HepG2 (cell line): ENCODE data around the gene RPS5. TPM values are rescaled to one million over a fixed set of nuclear protein-coding genes. Genes with fewer than 3 reads are reported as not detected.

Experiments used
- ATAC-seq: fragments of 200-7000 bp; cut with Tn5 transposase; 3 replicates; pipeline ENCODE4 v1.9.1; 2020; ENCODE audit warnings: mild to moderate bottlenecking, moderate library complexity
- BruUV-seq: library from RNA; stranded (reverse); fragments of 400-500 nt; replicated peaks from 2 replicates; lab custom pipeline; 2021; lab: Mats Ljungman, UMichigan
- CTCF ChIA-PET: fragments of 300-600 bp; formaldehyde crosslinking; extraction: SDS; loops from one replicate; lab custom pipeline; 2021; ENCODE audit warnings: low total read pairs, inconsistent platforms, low intra/inter-chr PET ratio; lab: Yijun Ruan, JAX
- POLR2A ChIA-PET: fragments of 350-600 bp; sonication (Branson Sonifier 250); formaldehyde crosslinking; loops from one replicate; lab custom pipeline; 2020; ENCODE audit warnings: antibody characterized with exemption, inconsistent platforms; lab: Yijun Ruan, JAX
- DNase-seq: peaks from one replicate; pipeline ENCODE4 v3.0.0-alpha.2; 2015; ENCODE audit warnings: low spot score
- FAIRE-seq: peaks from 3 replicates; lab custom pipeline; 2011; peaks lifted over from hg19 to GRCh38; lab: Jason Lieb, UNC
- H2AFZ ChIP-seq: one replicate; pipeline ENCODE4 v1.6.1; 2011; ENCODE audit warnings: low read length, inconsistent platforms
- H3K27ac ChIP-seq: fragments of 300-600 bp; 3 replicates; pipeline ENCODE4 v1.8.0; 2011; ENCODE audit warnings: mixed run types, mild to moderate bottlenecking, mixed read lengths, low read length, inconsistent platforms; ENCODE audit not compliant: insufficient read depth; ENCODE audit errors: extremely low read length
- H3K27me3 ChIP-seq, 2 experiments: fragments of 200-600 bp in 1 of 2; 2 replicates in 1 of 2; 3 replicates in 1 of 2; pipeline versions ENCODE4 v1.6.0 to v1.8.0; 2011; ENCODE audit warnings: low read length in 2 of 2, mild to moderate bottlenecking in 2 of 2, moderate library complexity in 2 of 2, inconsistent platforms in 1 of 2; ENCODE audit not compliant: insufficient read depth in 2 of 2, control insufficient read depth in 1 of 2
- H3K36me3 ChIP-seq, 2 experiments: fragments of 200-600 bp in 1 of 2; replicated peaks in 1 of 2; 2 replicates in 1 of 2; 3 replicates in 1 of 2; pipeline versions ENCODE4 v1.5.1 to v1.8.0; 2011; ENCODE audit warnings: low read length in 2 of 2, inconsistent platforms in 1 of 2; ENCODE audit not compliant: insufficient read depth in 2 of 2, control insufficient read depth in 1 of 2
- H3K4me1 ChIP-seq: 2 replicates; pipeline ENCODE4 v1.5.1; 2012; ENCODE audit warnings: low read length, inconsistent platforms; ENCODE audit not compliant: insufficient read depth
- H3K4me2 ChIP-seq: 2 replicates; pipeline ENCODE4 v1.6.0; 2011; ENCODE audit warnings: low read depth, low read length, inconsistent platforms
- H3K4me3 ChIP-seq, 3 experiments: fragments of 200-600 bp in 1 of 3; sonication (generic), shearing (Covaris generic) in 1 of 3; replicated peaks in 1 of 3; 2 replicates each; pipeline ENCODE4 v1.5.1; 2011 to 2016; ENCODE audit warnings: low read length in 3 of 3, inconsistent platforms in 2 of 3, low read depth in 2 of 3, mild to moderate bottlenecking in 2 of 3, control low read depth in 1 of 3, mixed read lengths in 1 of 3; ENCODE audit not compliant: insufficient read depth in 1 of 3
- H3K79me2 ChIP-seq: one replicate; pipeline ENCODE4 v1.6.1; 2011; ENCODE audit warnings: low read length, inconsistent platforms; ENCODE audit not compliant: insufficient read depth
- H3K9ac ChIP-seq: 2 replicates; pipeline ENCODE4 v1.6.0; 2011; ENCODE audit warnings: mild to moderate bottlenecking, low read depth, low read length, inconsistent platforms; ENCODE audit not compliant: insufficient read depth
- H3K9me3 ChIP-seq: 2 replicates; pipeline ENCODE4 v1.5.1; 2012; ENCODE audit warnings: mild to moderate bottlenecking, low read length
- H4K20me1 ChIP-seq: 2 replicates; pipeline ENCODE4 v1.6.0; 2011; ENCODE audit warnings: inconsistent platforms, mild to moderate bottlenecking, low read length, moderate library complexity; ENCODE audit not compliant: insufficient read depth
- GPN1 ChIP-seq: sonication (generic); formaldehyde crosslinking; IDR thresholded peaks from 2 replicates; pipeline ENCODE4 v1.5.1; 2020; ENCODE audit warnings: missing genetic modification reagents, borderline replicate concordance
- ZNF17 ChIP-seq: sonication (generic); formaldehyde crosslinking; IDR thresholded peaks from 2 replicates; pipeline ENCODE4 v1.5.0; 2020; ENCODE audit warnings: mild to moderate bottlenecking, missing genetic modification reagents
- ZNF318 ChIP-seq: sonication (generic); formaldehyde crosslinking; IDR thresholded peaks from 2 replicates; pipeline ENCODE4 v1.4.0; 2020; ENCODE audit warnings: mild to moderate bottlenecking, missing genetic modification reagents
- ZNF749 ChIP-seq: sonication (generic); formaldehyde crosslinking; IDR thresholded peaks from 2 replicates; pipeline ENCODE4 v1.8.0; 2022; ENCODE audit warnings: mild to moderate bottlenecking, missing genetic modification reagents, moderate library complexity, borderline replicate concordance
- WGBS: methylation state at CpG from one replicate; pipeline ENCODE4 v1.1.6; 2017; ENCODE audit warnings: low lambda C conversion rate; 5-methylcytosine and 5-hydroxymethylcytosine counted together
- in situ Hi-C: cut with HindIII; loops from 2 replicates; pipeline ENCODE4 v1.10.0; 2017; ENCODE audit warnings: low pct_unique_long_range_greater_than_20kb; ENCODE audit not compliant: extremely low pct_ligation_motif_present
- intact Hi-C: fragments of 100-400 bp; cut with micrococcal nuclease; formaldehyde crosslinking; loops from one replicate; pipeline ENCODE4 v1.10.0; 2022; ENCODE audit not compliant: unreplicated experiment
- polyA plus RNA-seq, 8 experiments: library from polyadenylated mRNA; depleted of rRNA in 3 of 8; stranded (reverse) in 7 of 8; unstranded in 1 of 8; fragments of >200 nt; fragmentation: Illumina TruSeq in 4 of 8; extraction: Trizol in 4 of 8; gene quantifications; 2 replicates each; pipeline versions ENCODE4 v1.2.1 to v1.2.3, GENCODE V29; 2011 to 2016; ENCODE audit warnings: low read depth in 4 of 8, missing spikeins in 1 of 8, mixed read lengths in 1 of 8; ENCODE audit not compliant: insufficient read depth in 1 of 8
- total RNA-seq, 5 experiments: library from RNA; depleted of rRNA; stranded (reverse); fragments of >200 nt; fragmentation: Illumina TruSeq; extraction: Trizol; gene quantifications; 2 replicates each; pipeline ENCODE4 v1.2.3, GENCODE V29; 2016; ENCODE audit warnings: low read depth in 1 of 5
- TF ChIP-seq, protein P1 (sequence below): sonication (generic); formaldehyde crosslinking; IDR thresholded peaks from 2 replicates; pipeline ENCODE4 v1.5.0; 2020; ENCODE audit warnings: mild to moderate bottlenecking, missing genetic modification reagents
- TF ChIP-seq, protein P2 (sequence below): IDR thresholded peaks from 2 replicates; pipeline ENCODE4 v1.6.1; 2016; ENCODE audit warnings: mild to moderate bottlenecking, missing biosample characterization, missing genetic modification reagents
- TF ChIP-seq, protein P3 (sequence below): sonication (generic); formaldehyde crosslinking; IDR thresholded peaks from 2 replicates; pipeline ENCODE4 v1.5.0; 2020; ENCODE audit warnings: missing genetic modification reagents
- TF ChIP-seq, protein P4 (sequence below), 2 experiments: sonication (generic) in 1 of 2; formaldehyde crosslinking in 1 of 2; IDR thresholded peaks; 2 replicates each; pipeline versions ENCODE4 v1.4.0 to v1.6.1; 2018 to 2020; ENCODE audit warnings: missing genetic modification reagents in 2 of 2, borderline replicate concordance in 1 of 2, low read depth in 1 of 2, mild to moderate bottlenecking in 1 of 2, missing biosample characterization in 1 of 2

The RPS5 gene
- total and polyA plus RNA-seq, 2 of the 13 experiments (the other 11 are each of a cell fraction or from before 2014, with no cell fraction given): 1,544 to 4,408 TPM

GRCh38 chr19:58350871-58351557, 36.1 kb upstream of the RPS5 start:
- Histone ChIP-seq H3K36me3 (no peaks in the 10 kb centered on the region), H3K4me2 (no peak overlapping the region), H4K20me1 (no peaks in the 10 kb centered on the region), H3K9ac (no peak overlapping the region), H3K4me1 (peaks cover 48% of the 10 kb centered on the region), H3K4me3 (no peak overlapping the region), H2AFZ (no peak overlapping the region), H3K27me3 (no peaks in the 10 kb centered on the region), H3K27ac (no peak overlapping the region), H3K9me3 (no peaks in the 10 kb centered on the region), H3K79me2 (no peaks in the 10 kb centered on the region)
- no peak for DNase-seq
- intact Hi-C loops (no loop called here), in situ Hi-C loops (no loop called here)
- WGBS: 94% methylated on average over 25 of the region's 34 CpGs
- CTCF ChIA-PET: no interaction called here
- no peak for ATAC-seq
- no peak for FAIRE-seq
- POLR2A ChIA-PET: interaction anchor here (1.1 kb wide), 1 partner anchor 24 kb away, joined by 4 read pairs; the partner anchor contains the start of gene ZSCAN22
- no TSS peak for BruUV-seq
- TF ChIP-seq, protein P1, sequence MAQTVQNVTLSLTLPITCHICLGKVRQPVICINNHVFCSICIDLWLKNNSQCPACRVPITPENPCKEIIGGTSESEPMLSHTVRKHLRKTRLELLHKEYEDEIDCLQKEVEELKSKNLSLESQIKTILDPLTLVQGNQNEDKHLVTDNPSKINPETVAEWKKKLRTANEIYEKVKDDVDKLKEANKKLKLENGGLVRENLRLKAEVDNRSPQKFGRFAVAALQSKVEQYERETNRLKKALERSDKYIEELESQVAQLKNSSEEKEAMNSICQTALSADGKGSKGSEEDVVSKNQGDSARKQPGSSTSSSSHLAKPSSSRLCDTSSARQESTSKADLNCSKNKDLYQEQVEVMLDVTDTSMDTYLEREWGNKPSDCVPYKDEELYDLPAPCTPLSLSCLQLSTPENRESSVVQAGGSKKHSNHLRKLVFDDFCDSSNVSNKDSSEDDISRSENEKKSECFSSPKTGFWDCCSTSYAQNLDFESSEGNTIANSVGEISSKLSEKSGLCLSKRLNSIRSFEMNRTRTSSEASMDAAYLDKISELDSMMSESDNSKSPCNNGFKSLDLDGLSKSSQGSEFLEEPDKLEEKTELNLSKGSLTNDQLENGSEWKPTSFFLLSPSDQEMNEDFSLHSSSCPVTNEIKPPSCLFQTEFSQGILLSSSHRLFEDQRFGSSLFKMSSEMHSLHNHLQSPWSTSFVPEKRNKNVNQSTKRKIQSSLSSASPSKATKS (CRISPR knock-in tag): no peak
- TF ChIP-seq, protein P2, sequence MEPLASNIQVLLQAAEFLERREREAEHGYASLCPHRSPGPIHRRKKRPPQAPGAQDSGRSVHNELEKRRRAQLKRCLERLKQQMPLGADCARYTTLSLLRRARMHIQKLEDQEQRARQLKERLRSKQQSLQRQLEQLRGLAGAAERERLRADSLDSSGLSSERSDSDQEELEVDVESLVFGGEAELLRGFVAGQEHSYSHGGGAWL: no peak
- TF ChIP-seq ZNF749 (CRISPR knock-in tag): no peak
- TF ChIP-seq ZNF17: no peak
- no peak for TF ChIP-seq ZNF318 (CRISPR knock-in tag)
- TF ChIP-seq GPN1: no peak
- TF ChIP-seq, protein P3, sequence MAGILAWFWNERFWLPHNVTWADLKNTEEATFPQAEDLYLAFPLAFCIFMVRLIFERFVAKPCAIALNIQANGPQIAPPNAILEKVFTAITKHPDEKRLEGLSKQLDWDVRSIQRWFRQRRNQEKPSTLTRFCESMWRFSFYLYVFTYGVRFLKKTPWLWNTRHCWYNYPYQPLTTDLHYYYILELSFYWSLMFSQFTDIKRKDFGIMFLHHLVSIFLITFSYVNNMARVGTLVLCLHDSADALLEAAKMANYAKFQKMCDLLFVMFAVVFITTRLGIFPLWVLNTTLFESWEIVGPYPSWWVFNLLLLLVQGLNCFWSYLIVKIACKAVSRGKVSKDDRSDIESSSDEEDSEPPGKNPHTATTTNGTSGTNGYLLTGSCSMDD (CRISPR knock-in tag): no peak
- TF ChIP-seq, protein P4, sequence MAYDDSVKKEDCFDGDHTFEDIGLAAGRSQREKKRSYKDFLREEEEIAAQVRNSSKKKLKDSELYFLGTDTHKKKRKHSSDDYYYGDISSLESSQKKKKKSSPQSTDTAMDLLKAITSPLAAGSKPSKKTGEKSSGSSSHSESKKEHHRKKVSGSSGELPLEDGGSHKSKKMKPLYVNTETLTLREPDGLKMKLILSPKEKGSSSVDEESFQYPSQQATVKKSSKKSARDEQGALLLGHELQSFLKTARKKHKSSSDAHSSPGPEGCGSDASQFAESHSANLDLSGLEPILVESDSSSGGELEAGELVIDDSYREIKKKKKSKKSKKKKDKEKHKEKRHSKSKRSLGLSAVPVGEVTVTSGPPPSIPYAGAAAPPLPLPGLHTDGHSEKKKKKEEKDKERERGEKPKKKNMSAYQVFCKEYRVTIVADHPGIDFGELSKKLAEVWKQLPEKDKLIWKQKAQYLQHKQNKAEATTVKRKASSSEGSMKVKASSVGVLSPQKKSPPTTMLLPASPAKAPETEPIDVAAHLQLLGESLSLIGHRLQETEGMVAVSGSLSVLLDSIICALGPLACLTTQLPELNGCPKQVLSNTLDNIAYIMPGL (CRISPR knock-in tag; IDR thresholded peaks at IDR 0.05; ENCODE audit: borderline replicate concordance in 1 of 2, low read depth in 1 of 2): no peak
